ENCODE data around the gene SKAP2. TPM values are rescaled to one million over a fixed set of nuclear protein-coding genes. Genes with fewer than 3 reads are reported as not detected.
A peak's percentile ranks its signal among the peaks of the same experiment; 100 is the strongest.

SKAP2 gene
- total RNA-seq, 1 experiment from 2014 or later: 66.8 TPM

DNA sequence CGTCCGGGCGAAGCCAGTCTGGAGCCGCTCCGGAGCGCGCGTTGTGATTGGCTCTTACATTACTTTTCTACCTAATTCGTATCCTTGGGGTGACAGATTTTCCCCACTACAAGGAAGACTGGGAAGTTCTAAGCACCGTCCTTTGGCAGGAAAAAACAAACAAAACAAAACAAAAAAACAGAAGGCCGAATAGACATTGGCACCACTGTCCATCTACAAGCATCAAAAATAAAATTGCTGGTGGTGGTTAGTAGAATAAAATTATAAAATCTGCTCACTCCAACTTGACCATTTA is 651 bp upstream of the SKAP2 start:
- intact Hi-C loops (cut with micrococcal nuclease; ENCODE audit: unreplicated experiment): loop anchor here (2.0 kb wide), 1 partner anchor 232 kb away; no protein-coding TSS in a partner anchor

DNA sequence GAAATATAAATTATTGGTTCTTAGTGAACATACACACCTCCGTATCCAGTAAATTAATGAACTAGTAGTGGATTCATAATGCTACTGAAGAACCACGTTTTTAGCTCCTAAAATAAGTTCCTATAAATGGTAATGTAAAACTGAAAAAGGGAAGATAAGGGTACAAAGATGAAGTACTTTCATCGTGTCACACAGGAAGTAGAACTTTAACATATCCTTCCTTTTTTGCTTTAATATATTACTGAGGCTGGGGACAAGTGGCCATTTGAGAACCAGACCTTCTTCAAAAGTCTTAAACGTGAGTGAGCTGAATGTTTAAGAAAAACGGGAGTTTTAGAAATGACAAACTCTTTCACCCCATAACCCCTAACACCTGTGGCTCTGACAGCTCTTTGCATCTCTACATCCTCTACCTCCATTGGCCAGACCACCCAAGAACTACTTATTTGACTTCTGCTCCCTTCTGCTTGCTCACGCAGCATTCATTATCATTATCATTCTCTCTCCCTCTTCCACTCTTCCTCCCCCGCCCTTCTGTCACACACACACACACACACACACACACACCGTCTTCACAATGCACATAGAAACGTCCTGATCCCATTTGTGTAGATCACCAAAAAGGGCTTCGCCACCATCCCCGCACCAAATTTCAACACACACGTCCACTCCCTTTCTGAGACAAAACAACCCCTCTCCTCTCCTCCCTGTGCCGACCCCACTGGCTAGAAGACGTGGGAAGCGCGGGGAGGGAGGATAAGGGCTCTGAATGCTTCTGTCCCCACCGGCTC is 677 bp downstream of the SKAP2 start:
- intact Hi-C loops (cut with micrococcal nuclease; ENCODE audit: unreplicated experiment): loop anchor here (2.0 kb wide), 1 partner anchor 233 kb away; no protein-coding TSS in a partner anchor
- Histone ChIP-seq H3K36me3 (ENCODE audit: control insufficient read depth, insufficient read depth, low read length) (no peaks in the 10 kb centered on the region), H3K4me1 (ENCODE audit: control insufficient read depth, insufficient read depth, low read length) (peaks cover 41% of the 10 kb centered on the region)

More for the DNA sequence above, 651 bp upstream of the SKAP2 start:
- Histone ChIP-seq H3K4me3 (ENCODE audit: low read depth in 2 of 2, low read length in 2 of 2) (peak overlapping the region; percentile 84 to 96), H3K9me3 (ENCODE audit: control insufficient read depth, insufficient read depth, low read depth, low read length) (no peaks in the 10 kb centered on the region), H3K27ac (ENCODE audit: low read length) (peak overlapping the region; percentile 86), H3K27me3 (ENCODE audit: control insufficient read depth, insufficient read depth, low read length) (no peaks in the 10 kb centered on the region), H3K4me1 (ENCODE audit: control insufficient read depth, insufficient read depth, low read length) (peaks cover 29% of the 10 kb centered on the region), H3K36me3 (ENCODE audit: control insufficient read depth, insufficient read depth, low read length) (no peaks in the 10 kb centered on the region)
- in situ Hi-C loops (cut with HindIII; ENCODE audit: low pct_unique_long_range_greater_than_20kb, low sequenced_read_pairs): no loop called here
- ChIA-PET POLR2A (interaction anchor here (1.1 kb wide), 1 partner anchor 229 kb away, joined by 4 read pairs; no protein-coding TSS in a partner anchor), CTCF (no interaction called here)
- TF ChIP-seq, protein P1, sequence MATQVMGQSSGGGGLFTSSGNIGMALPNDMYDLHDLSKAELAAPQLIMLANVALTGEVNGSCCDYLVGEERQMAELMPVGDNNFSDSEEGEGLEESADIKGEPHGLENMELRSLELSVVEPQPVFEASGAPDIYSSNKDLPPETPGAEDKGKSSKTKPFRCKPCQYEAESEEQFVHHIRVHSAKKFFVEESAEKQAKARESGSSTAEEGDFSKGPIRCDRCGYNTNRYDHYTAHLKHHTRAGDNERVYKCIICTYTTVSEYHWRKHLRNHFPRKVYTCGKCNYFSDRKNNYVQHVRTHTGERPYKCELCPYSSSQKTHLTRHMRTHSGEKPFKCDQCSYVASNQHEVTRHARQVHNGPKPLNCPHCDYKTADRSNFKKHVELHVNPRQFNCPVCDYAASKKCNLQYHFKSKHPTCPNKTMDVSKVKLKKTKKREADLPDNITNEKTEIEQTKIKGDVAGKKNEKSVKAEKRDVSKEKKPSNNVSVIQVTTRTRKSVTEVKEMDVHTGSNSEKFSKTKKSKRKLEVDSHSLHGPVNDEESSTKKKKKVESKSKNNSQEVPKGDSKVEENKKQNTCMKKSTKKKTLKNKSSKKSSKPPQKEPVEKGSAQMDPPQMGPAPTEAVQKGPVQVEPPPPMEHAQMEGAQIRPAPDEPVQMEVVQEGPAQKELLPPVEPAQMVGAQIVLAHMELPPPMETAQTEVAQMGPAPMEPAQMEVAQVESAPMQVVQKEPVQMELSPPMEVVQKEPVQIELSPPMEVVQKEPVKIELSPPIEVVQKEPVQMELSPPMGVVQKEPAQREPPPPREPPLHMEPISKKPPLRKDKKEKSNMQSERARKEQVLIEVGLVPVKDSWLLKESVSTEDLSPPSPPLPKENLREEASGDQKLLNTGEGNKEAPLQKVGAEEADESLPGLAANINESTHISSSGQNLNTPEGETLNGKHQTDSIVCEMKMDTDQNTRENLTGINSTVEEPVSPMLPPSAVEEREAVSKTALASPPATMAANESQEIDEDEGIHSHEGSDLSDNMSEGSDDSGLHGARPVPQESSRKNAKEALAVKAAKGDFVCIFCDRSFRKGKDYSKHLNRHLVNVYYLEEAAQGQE (IDR thresholded peaks at IDR 0.05; ENCODE audit: insufficient read depth in 1 of 2, low read depth in 2 of 2, low read length in 1 of 2): no peak
- no peak for TF ChIP-seq SIN3A (IDR thresholded peaks at IDR 0.05; ENCODE audit: borderline replicate concordance, insufficient read depth, low read depth, low read length)
- DNase-seq (ENCODE audit: low read depth, low spot score) (no peak), ATAC-seq (peak; percentile 74)
- TSS peak; percentile 100 for BruUV-seq (replicated peaks)

More for the DNA sequence above, 677 bp downstream of the SKAP2 start:
- ChIA-PET CTCF (interaction anchor here (0.6 to 0.7 kb wide), 3 partner anchors 231 to 320 kb away, joined by 3 to 10 read pairs (median 7); no protein-coding TSS in a partner anchor), POLR2A (interaction anchor here (0.6 to 0.7 kb wide), 4 partner anchors 9 to 234 kb away, joined by 3 to 4 read pairs (median 3); no protein-coding TSS in a partner anchor)
- peak overlapping the region; percentile 95 for H3K27ac ChIP-seq (ENCODE audit: low read length)
- ATAC-seq: no peak; the same call in 1 of the 2 replicates
- DNase-seq (ENCODE audit: low read depth, low spot score): no peak
- no peaks in the 10 kb centered on the region for H3K27me3 ChIP-seq (ENCODE audit: control insufficient read depth, insufficient read depth, low read length)
- TF ChIP-seq POLR2AphosphoS5 (IDR thresholded peaks at IDR 0.05; ENCODE audit: low read depth, low read length) (no peak), SIN3A (IDR thresholded peaks at IDR 0.05; ENCODE audit: borderline replicate concordance, insufficient read depth, low read depth, low read length) (peak; percentile 36; the same call in 1 of the 2 replicates), TCF7L2 (IDR thresholded peaks at IDR 0.05; ENCODE audit: low read depth, low read length) (no peak)
- TF ChIP-seq, protein P2, sequence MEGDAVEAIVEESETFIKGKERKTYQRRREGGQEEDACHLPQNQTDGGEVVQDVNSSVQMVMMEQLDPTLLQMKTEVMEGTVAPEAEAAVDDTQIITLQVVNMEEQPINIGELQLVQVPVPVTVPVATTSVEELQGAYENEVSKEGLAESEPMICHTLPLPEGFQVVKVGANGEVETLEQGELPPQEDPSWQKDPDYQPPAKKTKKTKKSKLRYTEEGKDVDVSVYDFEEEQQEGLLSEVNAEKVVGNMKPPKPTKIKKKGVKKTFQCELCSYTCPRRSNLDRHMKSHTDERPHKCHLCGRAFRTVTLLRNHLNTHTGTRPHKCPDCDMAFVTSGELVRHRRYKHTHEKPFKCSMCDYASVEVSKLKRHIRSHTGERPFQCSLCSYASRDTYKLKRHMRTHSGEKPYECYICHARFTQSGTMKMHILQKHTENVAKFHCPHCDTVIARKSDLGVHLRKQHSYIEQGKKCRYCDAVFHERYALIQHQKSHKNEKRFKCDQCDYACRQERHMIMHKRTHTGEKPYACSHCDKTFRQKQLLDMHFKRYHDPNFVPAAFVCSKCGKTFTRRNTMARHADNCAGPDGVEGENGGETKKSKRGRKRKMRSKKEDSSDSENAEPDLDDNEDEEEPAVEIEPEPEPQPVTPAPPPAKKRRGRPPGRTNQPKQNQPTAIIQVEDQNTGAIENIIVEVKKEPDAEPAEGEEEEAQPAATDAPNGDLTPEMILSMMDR (IDR thresholded peaks at IDR 0.05): no peak
- TF ChIP-seq, protein P1 (IDR thresholded peaks at IDR 0.05; ENCODE audit: insufficient read depth in 1 of 2, low read depth in 2 of 2, low read length in 1 of 2): no peak
- BruUV-seq (replicated peaks): TSS peak; percentile 82
- no peaks in the 10 kb centered on the region for H3K9me3 ChIP-seq (ENCODE audit: control insufficient read depth, insufficient read depth, low read depth, low read length)
- in situ Hi-C loops (cut with HindIII; ENCODE audit: low pct_unique_long_range_greater_than_20kb, low sequenced_read_pairs): no loop called here
- H3K4me3 ChIP-seq (ENCODE audit: low read depth in 2 of 2, low read length in 2 of 2): peak overlapping the region; percentile 84 to 96

Measured in Panc1 (cell line).